Central memory CD4-positive, alpha-beta T cell (primary cell): ENCODE data around the gene RAB33A.
"Not testable (repeated sequence)": the region's sequence is repeated elsewhere in the genome, so short reads cannot be mapped to it uniquely, and the experiment has no call there.

Source experiments
- DNase-seq: peaks from one replicate; pipeline ENCODE4 v3.0.0; 2022

RAB33A gene

DNA sequence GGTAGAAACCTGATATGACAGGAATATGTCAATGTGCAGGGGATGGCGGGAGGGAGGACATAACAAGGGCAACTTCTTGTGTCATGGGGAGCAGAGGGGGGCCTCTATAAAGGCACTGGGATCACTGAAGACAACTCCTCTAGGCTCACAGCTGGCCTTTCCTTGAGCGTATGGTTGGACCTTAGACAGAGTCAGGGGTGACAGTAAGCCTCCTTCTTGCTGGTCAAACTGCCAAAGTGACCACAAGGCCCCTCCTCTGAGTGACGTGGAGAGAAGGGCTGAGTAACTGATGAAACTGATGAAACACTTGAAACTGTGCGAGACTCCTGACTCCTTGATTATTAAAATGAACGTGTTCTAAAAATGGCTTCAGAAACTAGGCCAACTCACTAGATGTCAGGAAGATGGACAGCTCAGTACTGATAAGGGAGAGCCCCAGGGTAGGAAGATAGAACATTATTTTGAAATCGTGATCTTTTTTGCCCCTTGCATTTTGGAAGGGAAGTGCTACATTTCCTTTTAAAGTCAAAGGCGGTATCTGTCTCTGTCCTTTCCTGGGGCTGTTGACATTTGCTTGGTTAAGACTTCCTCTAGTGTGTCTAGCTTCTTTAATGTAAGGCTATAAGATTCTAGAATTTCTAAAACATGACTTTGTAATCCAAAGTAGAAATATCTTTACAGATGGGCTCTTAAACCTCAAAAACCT, 1.6 kb downstream of the RAB33A start:
- no peak for DNase-seq

DNA sequence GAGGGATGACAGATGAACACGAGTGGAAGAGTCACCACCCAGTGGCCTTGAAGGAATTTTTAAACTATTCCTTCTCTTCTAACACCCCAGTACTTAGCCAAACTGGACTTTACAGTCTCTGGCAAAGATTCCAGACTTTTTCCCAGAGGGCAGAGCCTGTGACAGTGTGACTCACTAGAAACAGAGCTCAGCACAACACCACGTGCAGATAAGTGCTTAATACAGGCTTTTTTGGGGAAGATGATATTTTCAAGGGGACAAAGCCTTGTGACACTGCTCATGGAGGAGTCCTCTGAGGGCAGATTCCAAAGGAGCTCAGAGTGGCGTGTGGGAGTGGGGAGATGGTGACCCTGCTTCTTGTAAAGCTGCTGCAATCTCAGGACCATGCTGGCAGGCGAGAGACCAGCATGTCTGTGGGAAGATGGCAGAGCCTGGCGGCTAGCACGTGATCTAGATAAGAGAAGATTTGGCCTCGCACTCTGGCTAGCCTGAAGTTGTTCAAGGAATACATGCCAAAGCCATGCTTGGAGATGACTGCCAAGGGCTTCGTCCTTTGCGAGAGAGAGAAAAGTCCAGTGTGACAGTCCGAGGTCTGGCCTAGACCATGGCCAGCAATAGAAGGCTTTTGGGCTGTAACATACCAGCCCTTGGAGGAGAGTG, 2.4 kb downstream of the RAB33A start:
- DNase-seq: no peak

DNA sequence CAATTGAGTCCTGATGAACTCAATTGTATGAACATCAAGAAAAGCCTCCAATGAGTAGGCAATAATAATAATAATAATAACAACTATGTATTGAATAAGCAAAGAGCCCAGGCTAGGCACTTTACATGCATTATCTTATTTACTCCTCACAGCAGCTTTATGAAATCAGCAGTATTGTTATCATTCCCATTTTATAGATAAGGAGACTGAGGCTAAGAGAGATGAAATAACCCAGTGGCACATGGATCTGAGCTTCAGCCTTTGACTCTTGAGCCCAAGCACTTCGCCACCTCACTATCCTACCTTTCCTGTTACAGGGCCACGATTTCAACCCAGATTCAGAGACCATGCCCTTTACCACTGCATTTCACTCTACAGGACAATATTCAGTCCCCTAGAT, 3.2 kb downstream of the RAB33A start:
- DNase-seq: no peak

DNA sequence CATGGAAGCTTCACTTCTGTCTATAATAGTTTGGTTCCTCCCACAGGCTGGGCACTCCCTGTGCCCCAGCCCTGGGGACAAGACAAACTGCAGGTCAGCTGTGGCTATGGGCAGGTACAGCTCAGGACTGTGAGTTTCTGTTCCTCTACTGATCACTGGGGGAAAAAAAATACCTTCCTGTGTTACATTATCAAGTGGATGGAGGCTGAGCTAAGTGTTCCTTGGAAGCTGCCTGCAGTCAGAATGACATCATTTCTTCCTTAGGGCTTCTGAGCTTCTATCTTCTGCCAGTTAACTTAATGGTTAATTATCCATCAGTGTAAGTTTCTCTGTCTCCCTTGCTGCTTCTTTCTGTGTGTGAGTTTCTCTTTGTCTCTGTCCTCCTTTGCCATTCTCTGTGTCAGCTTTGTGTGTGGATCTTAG, 4.6 kb downstream of the RAB33A start:
- no peak for DNase-seq

GRCh38 chrX:130176942-130177341, 5.2 kb downstream of the RAB33A start:
- DNase-seq: no peak

DNA sequence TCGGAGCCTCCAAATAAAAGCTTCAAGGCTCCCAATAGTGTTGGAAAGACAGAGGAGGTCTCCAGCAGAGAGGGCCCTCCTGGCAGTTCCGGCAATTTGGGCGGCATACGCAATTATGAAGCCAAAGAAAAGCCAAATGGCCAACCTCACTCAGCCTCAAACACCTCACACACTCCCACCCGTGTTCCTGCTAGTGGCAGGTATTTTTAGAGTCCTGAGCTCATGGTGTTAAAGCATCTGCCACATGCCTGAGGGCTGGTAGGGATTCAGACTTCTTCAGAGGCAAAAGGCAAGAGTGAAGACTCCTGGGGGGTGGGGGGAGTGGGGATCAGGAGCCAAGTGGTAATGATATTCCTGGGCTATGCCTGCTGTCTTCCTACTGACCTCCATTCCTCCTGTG, 7.4 kb downstream of the RAB33A start:
- no peak for DNase-seq

DNA sequence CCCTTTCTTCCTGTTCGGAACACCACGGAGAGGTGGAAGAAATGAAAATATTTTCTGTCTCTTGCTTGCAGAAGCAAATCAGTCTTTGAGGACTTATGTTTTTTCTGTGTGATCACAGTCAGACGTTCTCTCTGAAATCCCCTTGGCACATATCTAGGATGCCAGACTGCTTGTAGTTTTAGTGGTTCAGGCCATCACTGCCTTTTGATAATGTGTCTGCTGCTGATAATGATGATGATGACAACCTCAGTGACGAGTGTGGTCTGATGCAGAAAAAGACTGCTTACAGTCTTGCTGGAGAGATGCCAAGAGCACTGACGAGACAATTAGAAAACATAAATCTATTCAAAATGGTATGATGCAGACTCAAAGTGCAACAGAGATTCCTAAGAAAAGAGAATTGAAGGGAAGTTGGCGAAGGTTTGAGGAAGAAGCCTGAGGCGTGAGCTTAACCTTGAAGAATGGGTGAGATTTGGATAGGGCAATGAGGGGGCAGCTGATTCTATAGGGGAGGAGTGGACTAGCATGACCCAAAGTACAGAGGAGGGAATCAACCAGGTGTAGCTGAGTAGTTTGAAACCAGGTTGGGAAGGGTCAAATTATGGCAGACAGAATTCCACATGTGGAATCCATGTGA, 7.9 kb downstream of the RAB33A start:
- no peak for DNase-seq

- no peak for DNase-seq
Measured at GRCh38 chrX:130184168-130184567, 12.4 kb downstream of the RAB33A start.

- DNase-seq: no peak
Measured at GRCh38 chrX:130184857-130185256, 13.1 kb downstream of the RAB33A start.

- DNase-seq: no peak
Measured at GRCh38 chrX:130186651-130187050, 14.9 kb downstream of the RAB33A start.

DNA sequence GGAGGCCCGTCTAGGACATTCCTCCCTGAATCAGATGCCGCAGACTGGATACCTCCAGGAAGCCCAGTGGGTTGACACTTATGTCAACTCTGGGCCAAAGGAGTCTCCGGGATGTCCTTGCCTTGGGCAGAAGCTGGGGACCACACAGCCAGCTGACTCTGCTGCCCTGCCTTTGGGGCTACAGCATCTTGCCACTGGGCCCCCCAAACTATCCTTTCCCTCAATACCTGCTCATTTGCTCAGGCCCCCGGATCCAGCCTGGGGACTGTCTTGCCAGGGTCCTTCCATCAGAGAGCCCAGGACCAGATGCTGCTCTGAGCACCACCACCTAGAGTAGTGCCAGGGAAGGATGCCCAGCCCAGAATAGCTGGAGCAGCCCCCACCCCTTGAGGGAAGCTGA, 19.0 kb downstream of the RAB33A start:
- DNase-seq: no peak

DNA sequence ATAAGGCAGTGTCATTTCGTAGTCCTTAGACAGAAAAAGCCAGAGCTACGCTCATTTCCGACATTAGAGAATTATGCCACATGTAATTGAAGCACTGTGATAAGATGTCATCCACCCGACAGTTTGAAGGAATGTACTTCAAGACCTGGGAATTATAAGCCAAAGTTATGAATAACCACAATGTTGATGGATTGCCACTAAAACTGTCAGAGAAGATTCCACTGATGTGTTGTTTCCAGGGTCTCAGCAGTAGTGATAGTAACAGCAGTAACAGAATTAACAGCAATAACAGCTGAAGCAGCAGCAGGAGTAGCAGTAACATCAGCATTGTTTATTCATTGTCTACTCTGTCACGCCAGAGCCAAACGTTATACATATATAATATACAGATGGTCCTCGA, 24.7 kb downstream of the RAB33A start:
- DNase-seq: no peak

GRCh38 chrX:130197464-130197863, 25.7 kb downstream of the RAB33A start:
- no peak for DNase-seq

DNA sequence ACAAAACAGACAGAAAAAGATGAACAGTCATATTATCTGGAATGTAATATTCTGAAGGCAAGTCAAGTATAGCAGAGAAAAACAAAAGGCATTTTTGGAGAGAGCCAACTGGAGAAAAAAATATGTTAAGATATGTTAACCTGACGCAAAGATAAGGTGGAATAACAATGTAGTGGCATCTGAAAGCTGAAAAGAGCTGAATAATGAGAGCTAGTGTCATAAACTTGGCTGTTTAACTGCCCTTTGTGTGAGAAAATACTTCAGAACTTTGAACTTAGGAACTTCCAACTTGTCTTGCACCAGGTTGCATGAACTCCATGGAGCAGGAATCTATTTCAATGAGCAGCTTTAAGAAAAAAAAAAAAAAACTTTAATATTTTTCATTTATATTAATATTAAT, 32.9 kb downstream of the RAB33A start:
- no peak for DNase-seq

- no peak for DNase-seq
Measured at GRCh38 chrX:130211415-130212186, 39.8 kb downstream of the RAB33A start.

DNA sequence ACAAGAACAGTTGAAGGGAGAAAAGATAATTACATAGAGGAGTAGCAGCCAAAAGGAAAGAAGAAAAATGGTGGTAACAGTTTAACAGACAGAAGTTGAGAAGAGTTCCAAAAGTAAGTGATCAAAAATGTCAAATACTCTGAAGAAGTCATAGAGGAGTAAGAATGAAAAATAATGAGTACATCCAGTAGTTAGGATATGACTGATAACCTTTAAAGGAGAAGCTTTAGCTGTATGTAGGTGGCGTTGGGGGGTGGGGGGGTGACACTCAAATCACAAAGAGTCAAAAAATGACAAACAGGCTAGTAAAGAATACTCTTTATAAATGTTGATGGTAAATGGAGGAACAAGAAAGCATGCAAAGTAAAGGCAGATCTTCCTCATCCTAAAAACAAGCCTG, 40.6 kb downstream of the RAB33A start:
- no peak for DNase-seq

GRCh38 chrX:130213376-130213775, 41.6 kb downstream of the RAB33A start:
- DNase-seq: no peak

- no peak for DNase-seq
Measured at GRCh38 chrX:130216320-130216719, 44.6 kb downstream of the RAB33A start.

DNA sequence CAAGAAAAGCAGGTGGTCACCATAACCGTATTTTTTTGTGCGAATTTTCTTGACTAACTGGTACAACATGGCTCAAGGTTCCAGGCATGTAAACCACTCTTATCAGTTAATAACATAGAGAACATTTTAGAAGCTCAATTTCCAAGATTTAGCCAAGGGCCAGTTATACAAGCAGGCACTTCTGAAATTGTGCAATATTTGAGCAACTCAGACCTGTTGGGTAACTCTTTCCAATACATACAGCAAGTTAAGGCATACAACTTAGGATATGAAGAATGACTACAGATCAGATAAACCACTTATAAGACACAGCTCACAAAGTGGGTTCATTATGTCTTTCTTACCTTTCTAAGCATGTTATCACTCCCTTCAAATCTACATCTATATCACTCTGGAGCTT, 53.0 kb downstream of the RAB33A start:
- no peak for DNase-seq

DNA sequence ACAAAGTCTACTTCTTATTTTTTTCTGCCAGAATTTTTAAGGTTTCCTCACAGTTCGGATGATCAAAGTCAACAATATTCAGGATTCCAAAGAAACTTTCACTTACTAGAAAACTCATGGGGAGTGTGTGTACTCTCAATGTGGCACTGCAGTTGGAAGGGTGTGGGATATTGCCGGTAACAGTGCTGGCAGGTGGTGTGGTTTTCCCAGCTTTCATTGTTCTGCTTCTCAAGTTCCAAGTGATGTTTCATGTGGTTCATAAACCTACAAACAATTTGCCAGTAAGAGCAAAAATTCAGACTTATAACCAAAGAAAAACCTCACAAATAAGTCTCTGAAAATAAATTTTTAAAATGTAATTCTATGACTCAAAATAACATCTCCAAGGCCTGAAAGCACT, 57.1 kb downstream of the RAB33A start:
- no peak for DNase-seq

GRCh38 chrX:130231184-130231583, 59.4 kb downstream of the RAB33A start:
- not testable (repeated sequence) for DNase-seq
